RWPE2 (cell line): ENCODE data around the gene TSSK6.

Experiments
- ATAC-seq: fragments of 200-7000 bp; cut with Tn5 transposase; 3 replicates; pipeline ENCODE4 v1.9.1; 2021; ENCODE audit warnings: low read depth
- DNase-seq: peaks from one replicate; pipeline ENCODE4 v3.0.0-alpha.2; 2020; ENCODE audit warnings: low spot score
- H3K27ac ChIP-seq: fragments of 450-650 bp; 2 replicates; pipeline ENCODE4 v1.5.1; 2017; ENCODE audit warnings: mild to moderate bottlenecking; ENCODE audit not compliant: poor library complexity, severe bottlenecking
- H3K27me3 ChIP-seq: fragments of 250-450 bp; sonication (Bioruptor Pico); 2 replicates; pipeline ENCODE4 v1.5.1; 2021; ENCODE audit warnings: mild to moderate bottlenecking, moderate library complexity; ENCODE audit not compliant: insufficient read depth, poor library complexity, severe bottlenecking
- H3K36me3 ChIP-seq: fragments of 250-450 bp; sonication (Bioruptor Pico); 2 replicates; pipeline ENCODE4 v1.5.1; 2020; ENCODE audit warnings: low read depth, mild to moderate bottlenecking, moderate library complexity
- H3K4me1 ChIP-seq: fragments of 250-450 bp; sonication (Bioruptor Pico); 2 replicates; pipeline ENCODE4 v1.5.1; 2021; ENCODE audit warnings: mild to moderate bottlenecking, moderate library complexity; ENCODE audit not compliant: insufficient read depth, poor library complexity, severe bottlenecking
- H3K4me3 ChIP-seq: fragments of 250-450 bp; sonication (Bioruptor Pico); 2 replicates; pipeline ENCODE4 v1.5.1; 2021; ENCODE audit warnings: mild to moderate bottlenecking, moderate library complexity; ENCODE audit not compliant: severe bottlenecking
- H3K9me3 ChIP-seq: fragments of 250-450 bp; sonication (Bioruptor Pico); 2 replicates; pipeline ENCODE4 v1.5.1; 2021; ENCODE audit warnings: mild to moderate bottlenecking, moderate library complexity; ENCODE audit not compliant: severe bottlenecking
- TF ChIP-seq, protein P1 (sequence below): fragments of 450-650 bp; IDR thresholded peaks from one replicate; pipeline ENCODE4 v1.5.1; 2017; ENCODE audit warnings: mild to moderate bottlenecking, moderate library complexity; ENCODE audit not compliant: poor library complexity, severe bottlenecking

TSSK6 gene

GRCh38 chr19:19534556-19535265 is 19.4 kb upstream of the TSSK6 start:
- Histone ChIP-seq H3K9me3 (no peaks in the 10 kb centered on the region), H3K4me3 (no peak overlapping the region), H3K27me3 (peaks cover 18% of the 10 kb centered on the region), H3K27ac (no peak overlapping the region), H3K4me1 (no peaks in the 10 kb centered on the region), H3K36me3 (no peaks in the 10 kb centered on the region)
- DNase-seq = peak; percentile 61
- no peak for ATAC-seq
- TF ChIP-seq, protein P1, sequence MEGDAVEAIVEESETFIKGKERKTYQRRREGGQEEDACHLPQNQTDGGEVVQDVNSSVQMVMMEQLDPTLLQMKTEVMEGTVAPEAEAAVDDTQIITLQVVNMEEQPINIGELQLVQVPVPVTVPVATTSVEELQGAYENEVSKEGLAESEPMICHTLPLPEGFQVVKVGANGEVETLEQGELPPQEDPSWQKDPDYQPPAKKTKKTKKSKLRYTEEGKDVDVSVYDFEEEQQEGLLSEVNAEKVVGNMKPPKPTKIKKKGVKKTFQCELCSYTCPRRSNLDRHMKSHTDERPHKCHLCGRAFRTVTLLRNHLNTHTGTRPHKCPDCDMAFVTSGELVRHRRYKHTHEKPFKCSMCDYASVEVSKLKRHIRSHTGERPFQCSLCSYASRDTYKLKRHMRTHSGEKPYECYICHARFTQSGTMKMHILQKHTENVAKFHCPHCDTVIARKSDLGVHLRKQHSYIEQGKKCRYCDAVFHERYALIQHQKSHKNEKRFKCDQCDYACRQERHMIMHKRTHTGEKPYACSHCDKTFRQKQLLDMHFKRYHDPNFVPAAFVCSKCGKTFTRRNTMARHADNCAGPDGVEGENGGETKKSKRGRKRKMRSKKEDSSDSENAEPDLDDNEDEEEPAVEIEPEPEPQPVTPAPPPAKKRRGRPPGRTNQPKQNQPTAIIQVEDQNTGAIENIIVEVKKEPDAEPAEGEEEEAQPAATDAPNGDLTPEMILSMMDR = no peak

DNA sequence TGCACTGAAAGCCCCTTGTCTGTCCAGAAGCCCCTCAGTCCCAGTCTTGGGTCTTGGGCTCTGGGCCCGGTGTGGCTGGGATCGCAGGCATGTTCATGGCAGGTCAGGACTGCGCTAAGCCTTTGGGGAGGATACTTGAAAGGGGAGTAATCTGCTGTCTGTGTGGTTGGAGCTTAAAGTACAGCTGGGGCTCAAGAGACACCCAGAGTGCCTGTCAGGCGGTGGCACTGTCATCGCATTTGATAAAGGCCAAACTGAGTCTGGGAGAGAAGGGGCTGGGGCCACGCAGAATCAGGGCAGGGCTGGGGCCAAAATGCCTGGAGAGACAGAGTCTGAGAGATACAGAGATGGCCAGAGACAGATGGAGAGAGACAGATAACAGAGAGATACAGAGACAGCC is 18.5 kb upstream of the TSSK6 start:
- DNase-seq (no peak), ATAC-seq (no peak)
- H3K36me3 ChIP-seq = no peaks in the 10 kb centered on the region
- H3K4me1 ChIP-seq = no peaks in the 10 kb centered on the region
- H3K27ac ChIP-seq = no peak overlapping the region
- peaks cover 16% of the 10 kb centered on the region for H3K27me3 ChIP-seq
- H3K4me3 ChIP-seq = no peak overlapping the region
- TF ChIP-seq, protein P1 = no peak
- H3K9me3 ChIP-seq = no peaks in the 10 kb centered on the region

GRCh38 chr19:19532806-19533701 is 17.7 kb upstream of the TSSK6 start:
- no peaks in the 10 kb centered on the region for H3K9me3 ChIP-seq
- ATAC-seq = no peak
- peaks cover 8% of the 10 kb centered on the region for H3K27me3 ChIP-seq
- H3K36me3 ChIP-seq = no peaks in the 10 kb centered on the region
- TF ChIP-seq, protein P1 = no peak
- no peaks in the 10 kb centered on the region for H3K4me1 ChIP-seq
- DNase-seq = no peak
- H3K4me3 ChIP-seq = no peak overlapping the region
- H3K27ac ChIP-seq = no peak overlapping the region

GRCh38 chr19:19531951-19532805 is 16.8 kb upstream of the TSSK6 start:
- TF ChIP-seq, protein P1 = peak; percentile 94

More at GRCh38 chr19:19531951-19532805, 16.8 kb upstream of the TSSK6 start:
- Histone ChIP-seq H3K36me3 (peaks cover 6% of the 10 kb centered on the region), H3K27me3 (no peaks in the 10 kb centered on the region), H3K27ac (no peak overlapping the region), H3K4me1 (no peaks in the 10 kb centered on the region), H3K9me3 (no peaks in the 10 kb centered on the region), H3K4me3 (no peak overlapping the region)
- DNase-seq (peak; percentile 72), ATAC-seq (peak; percentile 64)
